Measurements from ENCODE around the gene GAA. TPM values are rescaled to one million over a fixed set of nuclear protein-coding genes. Genes with fewer than 3 reads are reported as not detected.

GAA gene
- total RNA-seq, 1 experiment from 2014 or later = 131 TPM

GRCh38 chr17:80092959-80093358 is 8.4 kb upstream of the GAA start:
- Histone ChIP-seq H3K79me2 (ENCODE audit: insufficient read depth, low read length) (no peaks in the 10 kb centered on the region), H3K36me3 (ENCODE audit: control insufficient read depth in 1 of 2, insufficient read depth in 2 of 2, low read length in 2 of 2) (no peaks in the 10 kb centered on the region), H3K27ac (ENCODE audit: low read depth, low read length) (no peak overlapping the region), H3K27me3 (ENCODE audit: insufficient read depth, low read length) (no peaks in the 10 kb centered on the region), H2AFZ (ENCODE audit: low read depth, low read length, poor library complexity, severe bottlenecking) (no peak overlapping the region), H3K9me3 (ENCODE audit: control insufficient read depth in 1 of 2, insufficient read depth in 1 of 2, low read depth in 1 of 2, low read length in 2 of 2) (no peaks in the 10 kb centered on the region), H3K4me3 (replicated peaks in 1 of 2; ENCODE audit: low read depth in 1 of 2, low read length in 2 of 2) (no peak overlapping the region), H3K9me2 (ENCODE audit: insufficient read depth) (no peaks in the 10 kb centered on the region), H3K4me2 (ENCODE audit: low read length) (no peak overlapping the region), H3K4me1 (ENCODE audit: control insufficient read depth in 1 of 2, insufficient read depth in 2 of 2, low read length in 2 of 2) (no peaks in the 10 kb centered on the region), H4K20me1 (ENCODE audit: insufficient read depth) (no peaks in the 10 kb centered on the region), H3K9ac (ENCODE audit: low read length) (no peak overlapping the region)
- ChIA-PET CTCF (interaction anchor here (1.5 to 2.3 kb wide), 2 partner anchors 9 to 11 kb away, joined by 7 to 21 read pairs; partner anchors contain the start of gene GAA), POLR2A (interaction anchor here (1.6 kb wide), 1 partner anchor 8 kb away, joined by 6 read pairs; the partner anchor contains the start of gene GAA), RAD21 (ENCODE audit: low non-redundant PET in 1 of 2, low total read pairs in 2 of 2, uncharacterized antibody in 2 of 2, unreplicated experiment in 2 of 2) (no interaction called here)
- TF ChIP-seq CEBPB (IDR thresholded peaks at IDR 0.05; ENCODE audit: low read depth) = no peak
- TF ChIP-seq CTCF (IDR thresholded peaks at IDR 0.05 in 2 of 3, conservative IDR thresholded peaks at IDR 0.05 in 1 of 3; ENCODE audit: borderline replicate concordance in 1 of 3, insufficient read depth in 1 of 3, low read depth in 2 of 3, low read length in 2 of 3) = no peak
- TF ChIP-seq JUND (IDR thresholded peaks at IDR 0.05) = no peak
- ATAC-seq (no peak), DNase-seq (ENCODE audit: low read depth, low spot score) (no peak)
- BruUV-seq (replicated peaks) = no TSS peak
- intact Hi-C loops (cut with micrococcal nuclease) = no loop called here

GRCh38 chr17:80095038-80095843 is 6.1 kb upstream of the GAA start:
- H3K4me1 ChIP-seq (ENCODE audit: control insufficient read depth in 1 of 2, insufficient read depth in 2 of 2, low read length in 2 of 2) = peaks cover 0 to 8% of the 10 kb centered on the region in 2 experiments; a peak in 1 of 4 replicates
- ChIA-PET POLR2A (no interaction called here), RAD21 (ENCODE audit: low non-redundant PET in 1 of 2, low total read pairs in 2 of 2, uncharacterized antibody in 2 of 2, unreplicated experiment in 2 of 2) (no interaction called here), CTCF (no interaction called here)
- H2AFZ ChIP-seq (ENCODE audit: low read depth, low read length, poor library complexity, severe bottlenecking) = no peak overlapping the region
- no peaks in the 10 kb centered on the region for H3K79me2 ChIP-seq (ENCODE audit: insufficient read depth, low read length)
- no peaks in the 10 kb centered on the region for H3K9me2 ChIP-seq (ENCODE audit: insufficient read depth)
- intact Hi-C loops (cut with micrococcal nuclease) = no loop called here
- DNase-seq (ENCODE audit: low read depth, low spot score) (no peak), ATAC-seq (no peak)
- BruUV-seq (replicated peaks) = no TSS peak
- no peak overlapping the region for H3K4me2 ChIP-seq (ENCODE audit: low read length)
- H3K36me3 ChIP-seq (ENCODE audit: control insufficient read depth in 1 of 2, insufficient read depth in 2 of 2, low read length in 2 of 2) = no peaks in the 10 kb centered on the region
- no peak overlapping the region for H3K27ac ChIP-seq (ENCODE audit: low read depth, low read length)
- no peaks in the 10 kb centered on the region for H3K27me3 ChIP-seq (ENCODE audit: insufficient read depth, low read length)
- H3K4me3 ChIP-seq (replicated peaks in 1 of 2; ENCODE audit: low read depth in 1 of 2, low read length in 2 of 2) = no peak overlapping the region
- no peaks in the 10 kb centered on the region for H3K9me3 ChIP-seq (ENCODE audit: control insufficient read depth in 1 of 2, insufficient read depth in 1 of 2, low read depth in 1 of 2, low read length in 2 of 2)
- no peak overlapping the region for H3K9ac ChIP-seq (ENCODE audit: low read length)
- H4K20me1 ChIP-seq (ENCODE audit: insufficient read depth) = no peaks in the 10 kb centered on the region
- no peak for TF ChIP-seq SRF (IDR thresholded peaks at IDR 0.05; ENCODE audit: low read depth)
- no peak for TF ChIP-seq YY1 (IDR thresholded peaks at IDR 0.05; ENCODE audit: extremely low read depth, insufficient replicate concordance, low read depth, low read length)
- no peak for TF ChIP-seq POLR2A (IDR thresholded peaks at IDR 0.05; ENCODE audit: borderline replicate concordance, extremely low read depth, insufficient read depth, insufficient read length)
- no peak for TF ChIP-seq MAX (IDR thresholded peaks at IDR 0.05)
- no peak for TF ChIP-seq POLR2AphosphoS5 (IDR thresholded peaks at IDR 0.05; ENCODE audit: low read depth, low read length)
- no peak for TF ChIP-seq REST (IDR thresholded peaks at IDR 0.05; ENCODE audit: low read depth)

Data from HCT116 (cell line).